Fibroblast of peridontal ligament (primary cell): ENCODE measurements around the gene ACAA2.
A peak's percentile ranks its signal among the peaks of the same experiment; 100 is the strongest.
"Not testable (repeated sequence)": the region's sequence is repeated elsewhere in the genome, so short reads cannot be mapped to it uniquely, and the experiment has no call there.

ENCODE experiments used
- DNase-seq: peaks from one replicate; pipeline ENCODE4 v3.0.0-alpha.2; 2010; ENCODE audit errors: extremely low read depth

Gene ACAA2

DNA sequence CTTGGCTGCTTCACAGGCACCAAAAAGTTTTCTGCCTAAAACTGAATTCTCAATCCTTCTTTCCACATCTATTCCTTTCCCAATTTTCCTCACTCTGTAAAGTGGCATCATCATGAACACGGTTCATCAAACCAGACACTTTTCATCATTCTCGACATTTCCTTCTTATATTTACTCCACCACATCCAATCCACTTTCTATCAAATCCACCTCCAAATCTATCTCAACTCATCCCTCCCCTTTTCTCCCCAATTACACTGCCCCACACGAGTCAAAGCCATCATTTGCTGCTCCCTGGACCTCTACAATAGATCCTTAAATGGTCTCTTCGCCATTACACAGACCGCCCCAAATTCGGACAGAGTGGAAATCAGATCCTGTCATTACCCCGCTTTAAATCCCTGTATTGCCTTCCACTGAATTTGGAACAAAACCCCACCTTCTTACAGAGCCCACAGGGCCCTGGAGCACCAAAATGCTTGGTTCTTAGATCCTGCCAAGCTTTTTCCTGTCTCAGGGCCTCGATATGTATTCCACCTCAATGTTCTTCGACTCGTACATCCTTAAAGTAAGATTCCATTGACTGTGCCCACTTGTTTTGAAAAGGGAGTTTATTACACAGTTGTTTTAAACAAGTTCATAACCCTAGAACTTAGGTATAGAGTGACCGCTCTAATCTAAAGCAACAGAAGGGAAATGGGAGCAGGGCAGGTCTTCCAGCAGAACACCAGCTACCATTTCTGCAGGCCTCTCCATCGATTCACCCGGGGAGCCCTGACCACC lies 856 bp downstream of the ACAA2 start:
- DNase-seq = peak; percentile 45

DNA sequence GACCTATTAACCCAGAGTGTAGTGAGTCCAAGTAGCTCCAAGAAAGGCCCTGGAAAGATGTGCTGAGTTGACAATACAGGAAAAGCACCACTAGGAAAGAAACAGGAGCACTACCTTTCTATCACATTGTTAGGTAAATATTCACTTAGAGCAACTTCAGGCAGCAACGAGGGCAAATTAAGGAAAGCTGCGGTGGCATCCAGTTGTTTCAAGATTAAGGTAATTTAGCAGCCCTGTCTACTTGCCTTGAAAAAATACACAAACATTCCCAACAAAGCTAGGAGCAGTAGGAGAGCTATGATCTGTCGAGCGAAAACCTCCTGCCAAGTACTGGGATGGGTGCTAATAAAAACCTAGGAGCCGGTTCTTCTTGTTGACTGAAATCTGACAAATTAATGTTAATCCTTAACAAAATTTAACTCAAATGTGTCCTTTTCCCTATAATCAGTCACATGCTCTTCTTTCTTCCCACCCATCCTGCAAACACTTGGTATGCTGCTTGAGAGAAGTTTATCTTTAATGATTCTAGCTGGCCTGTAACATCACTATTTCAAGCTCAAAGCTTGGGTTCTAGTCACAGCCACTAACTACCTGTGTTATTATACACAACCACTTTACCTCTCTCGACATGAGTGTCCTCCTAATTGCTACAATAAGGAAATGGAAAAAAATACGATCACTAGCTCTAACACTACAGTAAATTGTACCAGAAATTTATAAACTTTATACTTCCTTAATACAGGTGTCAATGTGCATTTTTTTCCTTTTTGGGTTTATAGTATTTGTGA lies 2.0 kb downstream of the ACAA2 start:
- DNase-seq = no peak

DNA sequence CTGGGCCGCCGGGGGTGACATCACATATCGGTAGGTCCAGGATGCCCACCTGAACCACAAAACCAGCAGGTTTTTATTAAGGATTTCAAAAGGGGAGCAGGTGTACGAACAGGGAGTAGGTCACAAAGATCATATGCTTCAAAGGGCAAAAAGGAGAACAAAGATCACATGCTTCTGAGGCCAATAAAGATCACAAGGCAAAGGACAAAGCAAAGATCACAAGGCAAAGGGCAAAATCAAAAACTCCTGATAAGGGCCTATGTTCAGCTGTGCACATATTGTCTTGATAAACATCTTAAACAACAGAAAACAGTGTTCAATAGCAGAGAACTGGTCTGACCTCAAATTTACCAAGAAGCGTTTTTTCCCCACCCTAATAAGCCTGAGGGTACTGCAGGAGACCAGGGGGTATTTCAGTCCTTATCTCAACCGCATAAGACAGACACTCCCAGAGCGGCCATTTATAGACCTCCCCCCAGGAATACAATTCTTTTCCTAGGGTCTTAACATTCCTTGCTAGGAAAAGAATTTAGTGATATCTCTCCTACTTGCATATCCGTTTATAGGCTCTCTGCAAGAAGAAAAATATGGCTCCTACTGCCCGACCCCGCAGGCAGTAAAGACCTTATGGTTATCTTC lies 4.7 kb downstream of the ACAA2 start:
- DNase-seq = not testable (repeated sequence)

DNA sequence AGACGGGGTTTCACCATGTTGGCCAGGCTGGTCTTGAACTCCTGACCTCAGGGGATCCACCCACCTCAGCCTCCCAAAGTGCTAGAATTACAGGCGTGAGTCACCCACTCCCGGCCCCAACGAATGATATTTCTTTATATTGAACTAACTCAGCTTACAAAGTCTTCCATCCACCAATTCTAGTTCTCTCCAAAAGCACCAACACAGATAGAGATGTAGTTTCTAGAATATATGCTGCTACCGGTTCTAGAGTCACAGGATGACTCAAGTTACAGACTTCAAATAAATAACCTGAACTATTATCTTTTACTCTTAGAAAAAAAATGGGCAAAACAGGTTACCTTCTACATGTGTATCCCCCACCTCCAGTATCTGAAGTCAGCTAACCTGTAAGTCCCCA lies 9.2 kb downstream of the ACAA2 start:
- DNase-seq = no peak

DNA sequence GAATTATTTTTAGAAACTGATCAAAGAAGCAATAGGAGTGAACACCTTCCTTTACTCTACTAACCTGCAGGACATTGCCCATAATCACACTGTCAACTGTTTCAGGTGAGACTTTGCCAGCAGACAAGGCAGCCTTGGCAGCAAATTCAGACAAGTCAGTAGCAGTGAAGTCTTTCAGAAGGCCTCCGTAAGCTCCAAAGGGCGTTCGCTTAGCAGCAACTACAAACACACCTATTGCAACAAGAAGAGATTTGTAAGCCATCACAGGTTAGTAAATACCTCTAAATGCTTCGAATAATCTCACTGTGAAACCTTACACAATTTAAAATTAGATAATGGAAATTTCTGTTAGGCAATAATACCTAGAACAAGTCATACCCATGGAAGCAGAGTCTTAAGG lies 10.7 kb downstream of the ACAA2 start:
- no peak for DNase-seq

DNA sequence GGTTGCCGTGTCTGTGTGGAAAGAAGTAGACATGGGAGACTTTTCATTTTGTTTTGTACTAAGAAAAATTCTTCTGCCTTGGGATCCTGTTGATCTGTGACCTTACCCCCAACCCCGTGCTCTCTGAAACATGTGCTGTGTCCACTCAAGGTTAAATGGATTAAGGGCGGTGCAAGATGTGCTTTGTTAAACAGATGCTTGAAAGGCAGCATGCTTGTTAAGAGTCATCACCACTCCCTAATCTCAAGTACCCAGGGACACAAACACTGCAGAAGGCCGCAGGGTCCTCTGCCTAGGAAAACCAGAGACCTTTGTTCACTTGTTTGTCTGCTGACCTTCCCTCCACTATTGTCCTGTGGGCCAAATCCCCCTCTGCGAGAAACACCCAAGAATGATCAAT lies 12.8 kb downstream of the ACAA2 start:
- DNase-seq = not testable (repeated sequence)

DNA sequence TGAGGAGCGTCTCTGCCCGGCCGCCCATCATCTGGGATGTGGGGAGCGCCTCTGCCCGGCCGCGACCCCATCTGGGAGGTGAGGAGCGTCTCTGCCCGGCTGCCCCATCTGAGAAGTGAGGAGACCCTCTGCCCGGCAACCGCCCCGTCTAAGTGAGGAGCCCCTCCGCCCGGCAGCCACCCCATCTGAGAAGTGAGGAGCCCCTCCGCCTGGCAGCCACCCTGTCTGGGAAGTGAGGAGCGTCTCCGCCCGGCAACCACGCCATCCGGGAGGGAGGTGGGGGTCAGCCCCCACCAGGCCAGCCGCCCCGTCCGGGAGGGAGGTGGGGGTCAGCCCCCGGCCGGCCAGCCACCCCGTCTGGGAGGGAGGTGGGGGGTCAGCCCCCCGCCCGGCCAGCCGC lies 13.5 kb downstream of the ACAA2 start:
- DNase-seq = not testable (repeated sequence)

DNA sequence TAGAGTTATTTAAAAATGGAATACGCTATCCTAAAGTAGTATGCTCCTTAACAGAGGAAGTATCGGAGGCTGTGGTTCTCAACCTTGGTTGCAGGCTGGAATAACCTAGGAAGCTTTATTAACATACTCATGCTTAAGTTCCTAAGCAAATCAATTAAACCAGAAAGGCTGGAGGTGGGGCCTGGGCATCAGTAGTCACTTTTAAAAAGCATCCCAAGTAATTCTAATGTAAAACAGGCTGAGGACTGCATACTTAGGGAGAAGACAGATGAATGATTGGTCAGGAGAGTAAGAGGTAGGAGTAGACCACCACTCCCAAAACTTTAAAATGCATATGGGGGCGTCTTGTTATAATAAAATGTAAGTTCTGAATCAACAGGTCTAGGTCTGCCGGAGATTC lies 15.3 kb downstream of the ACAA2 start:
- DNase-seq = no peak

DNA sequence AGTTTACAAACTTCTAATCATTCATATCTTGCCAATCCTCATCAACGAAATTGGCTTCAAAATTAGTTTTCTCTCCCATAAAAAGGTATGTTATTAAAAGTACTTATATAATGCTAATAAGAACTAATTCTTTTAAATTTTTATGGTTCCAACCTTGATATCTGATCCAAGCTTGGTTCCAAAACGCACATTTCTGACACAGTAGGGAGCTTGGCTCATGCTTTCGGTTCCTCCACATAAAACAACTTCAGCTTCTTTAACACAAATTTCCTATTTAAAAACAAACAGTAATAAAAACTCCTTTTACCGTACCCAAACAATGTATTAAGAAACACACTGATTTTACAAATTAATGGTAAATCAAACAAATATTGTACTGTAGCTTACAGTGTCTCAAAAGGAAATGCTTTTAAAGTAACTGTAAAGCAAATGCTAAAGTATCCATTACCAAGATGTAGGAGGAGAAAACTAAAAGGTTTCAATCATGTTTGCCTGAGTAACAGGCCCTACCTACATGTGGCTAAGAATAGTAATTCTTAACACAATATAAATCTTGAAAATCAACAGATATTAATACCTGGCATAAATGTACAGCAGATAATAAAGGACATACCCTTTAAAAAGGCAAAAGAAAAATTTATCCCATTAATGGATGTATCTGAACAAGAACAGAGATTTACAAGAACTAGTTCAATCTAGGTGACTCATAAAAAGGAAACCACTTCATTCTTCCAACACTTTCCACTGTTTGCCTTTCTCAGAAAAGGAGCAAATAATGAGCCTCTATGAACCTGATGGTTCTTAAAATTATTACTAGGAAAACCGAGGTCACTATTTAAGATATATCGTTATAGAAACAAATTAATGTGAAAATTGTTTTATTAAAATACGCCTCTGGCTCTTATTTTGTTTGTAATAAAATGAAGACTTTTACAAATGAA lies 17.5 kb downstream of the ACAA2 start:
- no peak for DNase-seq

DNA sequence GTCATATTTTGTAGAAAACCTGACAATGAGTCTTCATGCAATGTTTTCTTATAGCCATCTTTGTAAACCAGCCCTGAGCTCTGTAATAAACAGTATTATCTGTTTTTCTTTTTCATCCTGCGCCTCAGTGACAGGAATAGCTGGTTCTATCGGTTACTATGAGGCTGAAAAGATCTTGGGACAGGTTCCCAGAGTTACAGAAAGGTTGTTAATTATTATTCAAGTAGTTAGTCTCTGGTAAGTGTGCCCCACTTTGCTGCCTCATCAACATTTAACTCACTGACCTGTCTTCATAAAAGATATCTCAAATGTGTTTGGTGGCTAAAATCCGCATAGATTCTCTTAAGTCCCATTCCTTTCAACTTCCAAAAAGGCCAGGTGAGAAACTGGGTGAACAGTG lies 18.6 kb downstream of the ACAA2 start:
- no peak for DNase-seq

DNA sequence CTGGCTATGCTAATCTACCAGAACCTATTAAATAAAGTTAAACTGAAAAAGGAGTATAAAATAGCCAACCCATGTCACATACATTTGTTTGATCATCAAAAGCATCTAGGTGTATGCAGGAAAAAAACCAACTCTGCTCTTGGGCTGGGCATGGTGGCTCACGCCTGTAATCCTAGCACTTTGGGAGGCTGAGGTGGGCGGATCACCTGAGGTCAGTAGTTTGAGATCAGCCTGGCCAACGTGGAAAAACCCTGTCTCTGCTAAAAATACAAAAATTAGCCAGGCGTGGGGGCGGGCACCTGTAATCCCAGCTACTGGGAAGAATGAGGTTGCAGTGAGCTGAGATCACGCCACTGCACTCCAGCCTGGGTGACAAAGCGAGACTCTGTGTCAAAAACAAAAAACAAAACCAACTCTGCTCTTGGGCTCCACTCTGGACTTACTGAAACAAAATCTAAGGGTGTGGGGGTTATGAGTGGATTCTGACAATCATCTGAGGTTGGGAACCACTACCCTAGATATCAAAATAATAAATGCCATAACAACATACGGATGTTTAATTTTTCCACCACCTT lies 23.7 kb downstream of the ACAA2 start:
- DNase-seq = not testable (repeated sequence)

DNA sequence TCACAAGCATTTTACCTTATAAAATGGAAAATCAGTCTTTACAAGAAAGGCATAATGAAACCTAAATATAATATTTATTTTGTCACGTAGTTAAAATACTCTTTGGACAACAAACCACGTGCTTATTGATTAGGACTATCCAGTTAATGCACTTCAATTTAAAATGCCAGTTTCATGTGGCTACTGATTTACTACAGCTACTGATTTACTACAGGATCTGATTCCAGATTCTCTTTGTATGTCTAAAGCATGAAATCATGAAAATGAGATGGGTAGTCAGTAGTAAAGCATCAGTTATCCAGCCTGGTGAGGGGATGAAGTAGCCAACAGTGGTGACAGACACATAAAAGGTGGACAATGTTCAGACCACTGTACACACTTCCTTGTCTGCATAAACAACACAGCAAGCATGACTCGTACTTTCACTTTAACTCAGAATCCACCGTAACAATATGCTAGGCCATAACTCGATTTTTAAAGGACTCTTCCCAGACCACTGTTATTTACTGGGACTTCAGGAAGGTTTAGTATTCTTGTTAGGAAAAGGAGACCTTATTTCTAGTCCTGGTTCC lies 24.9 kb downstream of the ACAA2 start:
- DNase-seq = peak; percentile 34

DNA sequence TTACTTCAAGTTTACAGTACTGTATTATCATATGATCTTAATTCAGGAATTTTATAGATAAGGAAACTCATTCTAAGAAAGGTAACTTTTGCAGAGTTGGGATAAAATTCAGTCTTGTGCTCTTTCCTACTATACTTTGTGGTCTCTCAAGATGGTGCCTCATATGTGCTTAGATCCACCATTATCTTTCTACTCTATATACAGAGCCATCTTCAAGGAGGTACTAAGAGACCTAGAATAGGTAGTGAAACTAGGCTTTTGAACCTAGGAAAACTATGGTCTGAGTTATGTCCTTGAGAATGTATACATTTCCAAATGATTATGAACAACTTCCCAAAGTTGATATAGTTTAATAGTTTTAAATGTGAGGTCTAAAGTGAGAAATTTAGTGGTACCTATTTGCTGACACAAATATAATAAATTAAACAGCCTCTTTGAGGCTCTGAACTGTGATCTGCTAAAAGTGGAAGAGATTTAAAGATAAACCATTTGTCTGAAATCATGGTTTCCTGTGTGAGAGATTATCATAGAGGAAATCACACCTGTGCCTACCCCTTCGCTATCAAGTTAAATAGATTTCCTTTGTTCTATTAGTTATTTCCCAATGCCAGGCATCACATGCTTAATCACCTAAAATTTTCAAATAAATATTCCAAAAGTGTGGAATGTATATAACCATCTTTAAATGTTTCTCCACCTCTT lies 27.2 kb downstream of the ACAA2 start:
- DNase-seq = no peak

DNA sequence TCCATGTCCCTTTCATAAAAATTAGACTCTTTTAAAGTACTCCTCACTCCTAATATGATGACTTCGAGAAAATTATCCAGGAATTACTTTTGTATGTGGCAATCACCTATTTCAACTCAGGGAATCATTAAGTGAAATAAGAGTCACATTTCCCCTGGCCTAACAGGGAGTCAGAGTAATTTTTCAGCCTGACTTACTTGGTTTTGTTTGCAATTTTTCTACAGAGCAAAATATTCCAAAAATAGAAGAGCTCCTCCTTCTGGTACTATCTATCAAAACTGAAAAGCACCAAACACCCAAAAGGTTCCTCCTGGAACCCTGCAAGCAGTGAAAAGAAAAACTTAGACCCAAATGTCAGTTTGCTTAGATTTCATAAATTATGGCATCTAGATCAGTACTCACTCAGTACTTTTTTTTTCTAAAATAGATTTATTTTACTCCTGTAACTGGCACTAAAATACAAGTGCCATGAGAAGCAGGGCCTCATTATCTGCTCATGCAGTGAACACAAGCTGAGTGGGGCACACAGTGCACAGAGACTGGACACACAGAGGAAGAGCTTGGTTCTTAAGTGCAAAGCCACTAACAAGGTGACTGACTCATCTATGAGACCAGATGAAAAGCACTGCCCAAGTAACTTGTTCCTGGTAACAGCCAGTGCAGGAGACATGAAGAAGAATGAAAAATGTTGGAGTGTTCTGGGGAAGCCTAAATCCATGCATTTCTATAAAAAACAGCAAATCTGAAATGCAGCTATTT lies 28.7 kb downstream of the ACAA2 start:
- peak; percentile 49 for DNase-seq

DNA sequence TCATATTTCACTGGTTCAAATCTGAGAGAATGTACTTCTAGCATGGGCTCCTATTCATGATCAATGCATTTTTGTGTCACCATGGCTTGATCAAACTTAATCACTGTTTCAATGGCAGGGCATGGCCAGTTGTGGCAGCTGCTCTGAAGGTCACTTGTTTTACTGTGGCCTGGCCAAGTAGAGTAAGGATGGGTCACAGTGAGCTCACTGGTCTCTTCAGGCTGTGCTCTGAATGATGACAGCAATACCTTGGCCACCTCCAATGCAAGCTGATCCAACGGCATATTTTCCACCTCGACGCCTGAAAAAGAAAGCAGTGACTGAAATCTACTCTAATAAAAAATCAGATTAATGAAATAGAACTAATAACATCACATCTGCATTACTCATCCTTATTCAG lies 29.7 kb downstream of the ACAA2 start:
- DNase-seq = not testable (repeated sequence)

DNA sequence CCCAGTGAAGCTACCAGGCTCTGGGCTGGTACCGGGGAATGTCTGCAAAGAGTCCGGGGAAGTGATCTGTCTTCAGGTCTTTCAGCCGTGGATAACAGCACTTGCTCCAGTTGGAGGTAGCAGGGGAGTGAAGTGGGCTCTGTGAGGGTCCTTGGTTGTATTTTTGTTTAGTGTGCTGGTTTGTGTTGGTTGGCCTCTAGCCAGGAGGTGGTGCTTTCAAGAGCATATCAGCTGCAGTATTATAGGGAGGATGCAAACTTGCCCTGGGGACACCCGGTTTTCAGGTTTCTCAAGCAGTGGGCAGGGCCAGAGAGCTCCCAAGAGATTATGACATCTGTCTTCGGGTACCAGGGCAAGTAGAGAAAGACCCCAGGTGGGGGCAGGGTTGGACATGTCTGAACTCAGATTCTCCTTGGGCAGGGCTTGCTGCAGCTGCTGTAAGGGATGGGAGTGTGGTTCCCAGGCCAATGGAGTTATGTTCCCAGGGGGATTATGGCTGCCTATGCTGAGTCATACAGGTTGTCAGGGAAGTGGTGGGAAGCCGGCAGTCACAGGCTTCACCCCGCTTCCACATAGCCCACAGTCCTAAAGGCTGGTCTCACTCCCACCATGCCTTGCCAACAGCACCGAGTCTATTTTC lies 34.4 kb downstream of the ACAA2 start:
- no peak for DNase-seq

DNA sequence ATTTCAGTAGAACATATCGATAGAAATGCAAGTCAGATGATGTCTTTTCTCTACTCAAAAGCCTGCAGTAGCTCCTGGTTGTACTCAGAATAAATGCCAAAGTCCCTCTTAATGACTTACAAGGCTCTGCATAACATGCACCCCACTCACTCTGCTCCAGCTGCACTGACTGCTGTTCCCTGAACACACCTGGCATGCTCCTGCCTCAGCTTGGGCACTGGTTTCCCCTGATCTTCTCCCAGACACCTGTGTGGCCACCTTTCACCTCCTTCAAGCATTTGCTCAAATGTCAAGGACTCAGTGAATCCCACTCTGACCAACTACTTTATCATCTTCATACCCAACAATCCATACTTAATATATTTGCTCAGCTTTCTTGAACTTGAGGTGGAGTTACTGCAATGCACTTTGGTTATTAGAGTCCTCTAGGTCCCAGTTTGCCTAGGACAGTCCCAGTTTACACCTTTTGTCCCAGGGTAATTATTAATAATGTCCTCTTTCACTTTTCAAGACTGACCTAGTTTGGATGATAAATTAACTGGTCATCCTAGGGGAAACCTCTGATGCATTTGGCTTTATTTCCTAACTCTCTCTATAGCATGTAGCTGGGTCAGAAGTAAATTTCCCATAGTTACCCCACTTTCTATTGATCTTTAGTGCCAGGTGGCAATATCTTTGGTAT lies 44.1 kb downstream of the ACAA2 start:
- DNase-seq = no peak

DNA sequence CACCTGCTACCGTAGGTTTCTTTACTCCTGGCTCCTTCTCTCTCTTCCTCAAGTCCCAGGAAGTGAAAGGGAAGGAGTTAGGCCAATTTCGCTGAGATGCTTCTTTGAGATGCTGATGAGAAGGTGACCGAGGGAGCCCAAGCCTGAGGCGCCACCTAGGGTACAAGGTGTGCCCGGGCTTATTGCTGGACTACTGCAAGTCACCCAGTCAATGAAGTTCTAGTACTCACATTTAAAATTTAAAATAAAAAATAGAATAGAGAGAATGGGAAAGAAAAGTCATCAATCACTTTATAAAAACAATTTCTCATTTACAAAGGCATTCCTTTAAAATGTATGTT lies 45.3 kb downstream of the ACAA2 start:
- DNase-seq = peak; percentile 65
